Right ventricle myocardium inferior (tissue), 1 donor: ENCODE data around the gene SHISA3. TPM values are rescaled to one million over a fixed set of nuclear protein-coding genes. Genes with fewer than 3 reads are reported as not detected.
A peak's percentile ranks its signal among the peaks of the same experiment; 100 is the strongest.

Experiments
- ATAC-seq: fragments of 200-7000 bp; cut with Tn5 transposase; one replicate; pipeline ENCODE4 v1.9.1; 2020; ENCODE audit warnings: mild to moderate bottlenecking, moderate library complexity
- DNase-seq: peaks from one replicate; pipeline ENCODE4 v3.0.0; 2021; ENCODE audit errors: missing footprints
- intact Hi-C: fragments of 100-400 bp; cut with DNase I; formaldehyde crosslinking; loops from one replicate; pipeline ENCODE4 v1.11.0; 2022
- total RNA-seq: library from RNA; stranded (reverse); fragmentation: NEBNext Ultra II Directional; extraction: Animal tissue kit (Norgen Biotek cat#: 25700); gene quantifications from one replicate; pipeline ENCODE4 v1.2.1, GENCODE V29; 2021
- donor health status: DM: no; HTN: yes; CAD: no; lungs with severe emphysema.

The SHISA3 gene
- total RNA-seq, 1 donor from 2014 or later = 5.5 TPM

DNA sequence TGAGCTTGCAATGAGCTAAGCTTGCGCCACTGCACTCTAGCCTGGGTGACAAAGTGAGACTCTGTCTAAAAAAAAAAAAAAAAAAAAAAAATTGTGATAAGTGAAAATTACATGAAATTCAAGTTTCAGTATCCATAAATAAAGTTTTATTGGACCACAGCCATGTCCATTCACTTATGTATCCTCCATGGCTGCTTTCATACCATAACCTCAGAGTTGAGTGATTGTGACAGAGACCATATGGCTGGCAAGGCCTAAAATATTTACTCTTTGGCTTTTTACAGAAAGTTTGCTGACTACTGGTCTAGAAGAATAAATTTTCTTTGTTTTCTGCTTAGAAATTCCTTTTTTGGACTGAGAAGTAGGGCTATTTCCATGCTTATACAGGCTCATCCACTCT lies 11.8 kb upstream of the SHISA3 start:
- intact Hi-C loops = no loop called here
- ATAC-seq (no peak), DNase-seq (no peak)

DNA sequence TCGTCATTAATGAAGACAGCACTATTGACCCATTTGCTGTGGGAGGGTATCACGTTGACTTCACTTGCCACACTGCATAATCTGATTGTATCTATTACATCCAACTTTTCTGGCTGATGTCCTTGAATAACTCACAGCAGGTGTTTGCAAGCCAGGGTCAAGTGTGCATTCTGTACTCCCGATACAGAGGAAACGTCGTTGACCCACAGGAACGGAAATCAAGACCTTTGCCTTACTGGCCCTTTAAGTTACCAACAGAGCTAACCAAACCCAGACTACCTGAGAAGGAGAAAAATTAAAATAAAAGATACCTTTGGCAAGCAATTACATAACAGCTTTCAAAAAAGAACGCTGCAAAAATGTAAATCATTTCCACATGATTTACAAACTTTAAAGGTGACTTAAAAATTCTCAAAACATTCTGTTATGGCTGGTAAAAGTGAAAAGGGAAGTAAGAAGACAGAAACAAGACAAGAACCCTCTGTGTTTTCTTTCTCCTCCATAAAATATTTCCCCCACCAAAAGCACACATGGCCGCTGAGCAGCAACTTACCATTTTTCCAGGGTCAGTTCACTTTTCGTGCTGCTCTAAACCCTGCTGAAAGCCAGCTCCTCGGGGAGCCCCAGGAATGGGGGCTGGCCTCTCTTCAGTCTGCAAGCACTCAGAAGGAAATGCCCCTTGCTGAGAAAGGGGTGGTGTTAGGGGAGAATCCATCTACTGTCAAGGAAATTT lies 6.5 kb upstream of the SHISA3 start:
- no peak for DNase-seq
- intact Hi-C loops = loop anchor here (10.0 kb wide), 1 partner anchor 106 kb away; no protein-coding TSS in a partner anchor
- no peak for ATAC-seq

DNA sequence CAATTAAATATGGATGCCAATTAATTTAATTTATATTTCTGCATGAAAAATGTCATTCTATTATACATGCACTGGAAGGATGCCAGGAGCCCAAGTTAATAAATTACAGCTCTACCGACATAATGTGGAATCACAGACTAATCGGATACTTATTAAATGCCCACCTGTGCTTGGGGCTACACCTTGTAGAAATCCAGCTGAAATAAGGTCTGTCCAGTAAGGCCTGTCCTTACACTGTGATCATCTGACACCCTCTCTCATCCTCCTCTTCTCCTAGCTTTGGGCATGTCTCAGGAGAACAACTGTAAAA lies 6.0 kb upstream of the SHISA3 start:
- no peak for ATAC-seq
- no peak for DNase-seq
- intact Hi-C loops = loop anchor here (10.0 kb wide), 1 partner anchor 107 kb away; no protein-coding TSS in a partner anchor

DNA sequence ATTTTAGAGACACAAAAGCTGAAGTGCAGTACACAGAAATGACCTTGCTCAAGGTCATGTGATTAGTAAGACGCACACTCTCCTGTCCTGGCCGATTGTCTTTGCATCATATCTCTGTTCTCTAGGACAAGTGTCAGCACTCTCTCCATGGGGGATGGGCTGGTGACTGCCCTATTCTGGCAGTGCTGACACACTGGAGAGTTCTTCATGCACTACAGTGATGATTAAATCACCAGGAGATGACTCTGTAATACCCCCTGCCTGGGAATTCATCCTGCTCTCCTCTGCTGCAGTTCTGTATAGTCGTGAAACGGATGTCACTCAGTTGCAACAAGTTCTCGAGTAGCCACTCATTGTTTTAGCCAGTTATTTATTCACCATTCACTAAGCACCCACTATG lies 5.3 kb upstream of the SHISA3 start:
- intact Hi-C loops = loop anchor here (10.0 kb wide), 1 partner anchor 107 kb away; no protein-coding TSS in a partner anchor
- ATAC-seq (peak; percentile 86), DNase-seq (no peak)

DNA sequence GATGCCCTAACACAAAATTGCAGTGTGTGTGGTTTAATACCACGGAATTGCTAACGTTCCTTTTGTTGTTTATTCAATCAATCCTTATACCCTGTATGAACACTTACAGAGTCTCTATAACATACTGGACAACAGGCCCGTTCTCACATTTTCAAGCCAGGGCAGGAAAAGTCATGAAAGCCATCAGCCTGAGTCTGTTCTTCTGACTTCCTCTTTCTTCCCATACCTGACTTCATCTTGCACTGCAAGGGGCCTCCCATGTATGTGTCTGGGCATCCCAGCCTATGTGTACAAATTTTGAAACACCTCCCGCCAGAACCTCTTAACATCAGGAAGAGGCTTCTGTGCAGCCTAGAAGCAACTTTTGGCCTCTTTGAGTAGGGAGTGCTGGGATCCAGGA lies 4.9 kb upstream of the SHISA3 start:
- no peak for DNase-seq
- intact Hi-C loops = loop anchor here (10.0 kb wide), 1 partner anchor 108 kb away; no protein-coding TSS in a partner anchor
- no peak for ATAC-seq

DNA sequence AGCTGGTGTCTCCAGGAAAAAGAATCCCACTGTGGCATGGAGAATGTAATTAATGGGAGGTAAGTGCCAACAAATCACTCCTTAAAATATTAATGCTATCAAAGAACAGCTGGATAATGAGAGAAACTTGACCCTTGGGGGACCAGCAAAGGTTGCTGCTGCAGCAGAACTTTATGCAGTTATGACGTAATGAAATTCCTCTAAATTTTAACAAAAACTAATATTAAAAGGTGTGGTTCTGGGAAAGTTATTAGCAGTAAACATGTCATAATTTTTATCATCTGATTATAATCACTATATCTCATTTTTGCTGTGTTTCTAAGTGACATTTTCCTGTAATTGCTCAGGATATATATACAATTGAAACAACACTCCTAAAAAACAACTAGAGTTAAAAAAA lies 1.7 kb upstream of the SHISA3 start:
- DNase-seq = no peak
- intact Hi-C loops = loop anchor here (10.0 kb wide), 1 partner anchor 111 kb away; no protein-coding TSS in a partner anchor

DNA sequence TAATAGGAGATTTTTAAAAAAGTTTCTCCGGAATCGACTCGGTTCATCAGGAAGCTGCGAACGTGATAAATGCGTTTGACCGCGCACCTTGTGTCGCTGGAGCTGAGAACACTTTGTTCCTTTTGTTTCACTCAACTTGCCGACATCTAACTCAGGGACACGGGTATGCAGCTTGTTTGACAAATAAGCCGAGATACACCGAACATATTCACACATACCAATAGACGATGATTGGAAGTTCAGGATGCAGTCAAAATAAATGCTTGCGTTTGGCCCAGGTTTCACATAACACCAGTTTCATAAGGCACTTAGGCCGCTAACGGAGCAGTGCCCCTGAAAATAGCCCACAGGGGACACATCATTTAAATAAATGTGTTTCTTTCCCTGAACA lies 932 bp upstream of the SHISA3 start:
- intact Hi-C loops = loop anchor here (10.0 kb wide), 1 partner anchor 112 kb away; no protein-coding TSS in a partner anchor
- ATAC-seq = no peak
- no peak for DNase-seq

More for the DNA sequence above, 1.7 kb upstream of the SHISA3 start:
- ATAC-seq = no peak

DNA sequence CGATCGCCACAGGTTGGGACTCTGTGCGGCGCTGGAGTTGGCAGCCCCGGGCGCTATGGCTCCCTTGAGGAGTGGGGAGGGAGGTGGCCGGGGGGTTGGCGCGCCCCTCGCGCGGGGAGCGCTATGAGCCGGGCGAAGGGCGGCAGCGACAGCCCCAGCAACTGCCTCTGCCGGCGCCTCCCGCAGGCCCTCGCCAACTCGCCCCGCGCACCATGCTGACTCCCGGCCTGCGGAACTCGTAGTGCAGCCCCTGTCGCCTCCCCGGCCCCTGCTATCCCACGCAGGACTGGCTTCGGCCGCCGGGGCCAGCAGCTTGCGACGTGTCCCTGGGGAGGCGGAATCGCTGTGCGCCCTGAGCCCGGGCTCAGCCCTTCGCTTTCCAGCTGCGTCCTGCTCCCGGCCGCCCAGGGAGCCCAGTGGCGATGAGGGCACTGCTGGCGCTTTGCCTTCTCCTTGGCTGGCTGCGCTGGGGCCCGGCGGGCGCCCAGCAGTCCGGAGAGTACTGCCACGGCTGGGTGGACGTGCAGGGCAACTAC lies 415 bp downstream of the SHISA3 start:
- DNase-seq = peak; percentile 70
- peak; percentile 43 for ATAC-seq
- intact Hi-C loops = loop anchor here (10.0 kb wide), 1 partner anchor 113 kb away; no protein-coding TSS in a partner anchor

DNA sequence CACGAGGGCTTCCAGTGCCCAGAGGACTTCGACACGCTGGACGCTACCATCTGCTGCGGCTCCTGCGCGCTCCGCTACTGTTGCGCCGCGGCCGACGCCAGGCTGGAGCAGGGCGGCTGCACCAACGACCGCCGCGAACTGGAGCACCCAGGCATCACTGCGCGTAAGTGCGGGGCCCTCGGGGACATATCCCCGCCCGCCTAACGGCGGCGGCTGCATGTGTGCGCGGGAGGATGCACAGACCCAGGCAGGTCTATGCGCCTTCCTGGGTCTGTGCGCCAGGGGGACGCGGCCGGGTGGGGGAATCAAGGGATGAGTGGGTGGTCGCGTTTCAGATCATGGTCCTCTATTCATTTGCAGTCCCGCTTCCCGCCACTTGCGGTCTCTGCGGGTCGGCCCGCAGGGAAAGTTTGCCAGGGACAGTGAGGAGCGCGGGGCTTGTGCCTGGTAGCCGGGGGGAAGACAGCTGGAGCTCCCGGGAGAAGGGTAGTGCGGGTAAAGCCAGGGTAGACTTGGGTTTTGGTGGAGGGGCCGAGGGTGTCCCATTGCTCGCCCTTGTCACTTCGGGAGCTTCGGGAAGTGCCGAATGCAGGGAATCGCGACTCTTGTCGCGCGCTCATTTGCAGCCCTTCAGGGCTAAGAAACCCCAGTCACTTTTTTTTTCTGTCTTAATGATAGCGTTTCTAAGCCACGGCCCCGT lies 1.0 kb downstream of the SHISA3 start:
- peak; percentile 43 for ATAC-seq
- DNase-seq = no peak
- intact Hi-C loops = loop anchor here (10.0 kb wide), 1 partner anchor 114 kb away; no protein-coding TSS in a partner anchor

DNA sequence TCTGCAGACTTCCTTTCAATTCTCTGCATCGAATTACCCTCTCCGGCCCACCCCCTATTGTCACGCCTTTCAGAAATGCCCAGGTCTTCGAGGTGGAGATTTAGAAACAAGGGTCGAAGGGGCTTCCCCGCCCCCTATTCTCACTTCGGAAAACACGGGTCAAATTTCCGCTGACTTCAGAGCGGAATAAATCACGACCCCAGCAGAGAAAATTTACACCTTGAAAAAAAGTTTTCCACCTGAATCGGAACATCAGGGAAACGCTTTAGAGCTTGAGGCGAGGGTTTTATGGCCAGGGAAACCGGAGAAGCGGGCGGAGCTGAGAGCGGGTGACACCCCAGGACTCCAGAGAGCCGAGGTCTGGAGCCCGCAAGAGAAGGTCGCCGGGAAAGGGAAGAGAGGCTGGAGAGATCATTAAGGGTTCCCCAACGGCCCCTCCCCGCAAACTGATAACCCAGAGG lies 1.6 kb downstream of the SHISA3 start:
- ATAC-seq (peak; percentile 32), DNase-seq (no peak)
- intact Hi-C loops = loop anchor here (10.0 kb wide), 1 partner anchor 114 kb away; no protein-coding TSS in a partner anchor

DNA sequence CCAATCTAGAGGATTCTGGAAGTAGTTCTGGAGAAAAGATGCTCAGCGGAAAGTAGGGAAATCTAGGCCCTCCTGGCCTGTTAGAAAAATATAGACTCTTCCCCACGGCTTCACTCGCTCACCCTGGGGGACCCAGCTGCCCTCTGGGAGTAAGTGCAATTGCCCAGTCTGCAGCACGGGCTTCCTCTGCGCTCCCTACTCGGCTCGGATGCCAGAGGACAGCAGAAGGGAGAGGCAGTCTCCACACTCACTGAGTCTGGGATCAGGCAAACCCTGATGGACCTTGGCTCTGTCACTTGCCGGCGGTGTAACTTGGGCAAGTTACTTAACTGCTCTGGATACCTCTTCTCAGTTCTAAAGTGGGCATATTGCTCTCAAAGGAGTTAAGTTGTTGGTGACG lies 2.1 kb downstream of the SHISA3 start:
- intact Hi-C loops = loop anchor here (10.0 kb wide), 1 partner anchor 115 kb away; no protein-coding TSS in a partner anchor
- no peak for ATAC-seq
- DNase-seq = no peak

DNA sequence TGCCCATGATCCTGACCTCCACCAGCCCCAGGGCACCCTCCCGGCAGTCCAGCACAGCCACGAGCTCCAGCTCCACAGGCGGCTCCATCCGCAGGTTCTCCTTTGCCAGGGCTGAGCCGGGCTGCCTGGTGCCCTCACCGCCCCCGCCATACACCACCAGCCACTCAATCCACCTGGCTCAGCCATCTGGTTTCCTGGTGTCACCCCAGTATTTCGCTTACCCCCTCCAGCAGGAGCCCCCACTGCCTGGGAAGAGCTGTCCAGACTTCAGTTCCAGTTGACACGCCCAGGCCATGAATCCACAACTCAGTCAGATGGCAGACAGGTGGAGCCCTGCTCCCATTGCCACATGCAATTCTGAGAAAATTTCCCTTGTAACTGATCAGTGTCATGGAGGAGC lies 3.9 kb downstream of the SHISA3 start:
- no peak for ATAC-seq
- peak; percentile 67 for DNase-seq
- intact Hi-C loops = no loop called here

DNA sequence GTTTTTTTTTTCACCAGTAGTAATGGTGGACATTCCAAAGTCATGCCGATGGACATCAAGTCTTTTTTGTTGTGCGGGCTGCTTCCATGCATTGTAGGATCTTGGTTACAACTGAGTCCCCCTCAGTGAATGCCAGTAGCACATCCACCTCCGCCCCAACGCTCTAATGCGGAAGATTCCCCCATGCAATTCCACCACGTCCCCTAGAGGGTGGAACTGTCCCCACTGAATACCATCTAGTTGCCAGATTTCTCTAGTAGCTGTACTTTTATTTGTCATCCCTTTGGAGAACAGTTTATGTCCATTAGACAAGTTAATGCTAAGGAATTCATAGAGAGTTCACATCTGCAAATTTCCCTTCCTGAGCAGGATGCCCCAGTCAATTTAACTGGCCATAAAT lies 6.7 kb downstream of the SHISA3 start:
- intact Hi-C loops = no loop called here
- DNase-seq (no peak), ATAC-seq (no peak)

DNA sequence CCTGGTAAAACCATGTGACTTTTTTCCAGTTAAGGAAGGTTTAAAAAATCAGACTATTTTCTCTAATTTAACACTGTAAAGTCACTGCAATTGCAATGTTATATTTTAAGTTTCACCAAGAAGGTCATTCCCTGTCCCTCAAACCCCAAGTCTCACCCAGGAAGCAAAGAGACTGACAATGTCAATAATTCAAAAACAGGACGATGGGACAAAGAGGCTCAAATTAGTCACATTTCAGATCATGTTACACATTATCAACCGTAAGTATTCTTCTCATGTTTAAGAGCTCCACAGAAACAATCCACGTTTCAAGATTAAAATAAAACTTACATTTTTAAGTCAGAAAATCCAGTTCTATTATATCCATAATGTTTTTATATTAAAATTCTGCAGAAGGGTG lies 13.2 kb downstream of the SHISA3 start:
- no peak for DNase-seq
- ATAC-seq = no peak
- intact Hi-C loops = no loop called here

DNA sequence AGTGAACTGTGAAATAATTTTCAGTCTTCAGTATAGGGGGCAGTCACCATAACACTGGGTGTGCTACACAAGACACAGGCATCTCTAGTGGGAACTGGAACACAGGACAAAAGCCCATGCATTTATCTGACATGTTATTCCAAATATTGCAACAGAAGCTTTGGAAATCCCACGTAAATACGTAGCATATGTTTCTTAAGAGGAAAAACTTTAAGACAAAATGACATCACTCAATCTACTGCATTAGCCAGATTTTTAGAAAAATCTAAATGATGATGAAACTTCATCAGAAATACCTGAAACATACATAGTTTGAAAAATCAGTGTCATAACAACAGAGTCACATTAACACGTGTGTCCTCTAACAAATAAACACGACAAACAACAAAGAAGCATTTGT lies 14.5 kb downstream of the SHISA3 start:
- DNase-seq = no peak
- intact Hi-C loops = no loop called here
- no peak for ATAC-seq

DNA sequence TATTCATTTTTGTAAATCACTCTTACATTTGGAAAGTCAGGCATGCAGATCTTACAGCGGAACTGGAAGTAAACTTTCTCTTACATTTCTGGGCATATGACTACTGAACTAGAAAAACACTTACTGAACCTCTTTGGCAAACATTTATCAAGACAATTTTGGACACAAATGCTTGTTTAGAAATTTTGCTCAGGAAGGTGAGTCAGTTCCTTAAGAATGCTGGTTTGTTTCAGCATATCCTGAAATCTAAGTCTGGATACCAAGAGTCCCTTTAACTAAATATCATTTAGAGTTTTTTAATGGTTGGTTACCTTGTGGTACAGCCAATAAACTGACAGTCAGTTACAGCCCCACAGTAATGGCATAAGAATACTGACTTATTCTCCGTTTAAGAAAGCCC lies 15.0 kb downstream of the SHISA3 start:
- DNase-seq (no peak), ATAC-seq (peak; percentile 72)
- intact Hi-C loops = no loop called here

DNA sequence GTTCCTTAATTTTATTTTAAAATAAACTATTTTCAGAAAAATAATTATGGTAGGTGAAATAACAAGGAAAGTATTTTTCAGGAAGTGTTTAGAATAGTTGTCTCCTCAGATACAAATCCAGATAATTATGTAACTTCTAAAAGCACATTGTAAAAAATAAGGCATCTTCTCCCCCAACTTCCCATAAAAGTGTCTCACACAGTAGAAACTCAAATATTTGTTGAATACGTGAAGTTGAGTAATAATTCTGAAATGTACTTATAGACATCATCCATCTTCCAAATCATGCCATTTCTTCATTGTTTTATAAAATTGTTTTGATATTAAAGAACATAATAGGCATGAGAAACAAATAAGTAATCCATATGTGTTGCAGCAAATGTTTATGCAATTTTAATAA lies 18.0 kb downstream of the SHISA3 start:
- ATAC-seq = no peak
- intact Hi-C loops = no loop called here
- no peak for DNase-seq

DNA sequence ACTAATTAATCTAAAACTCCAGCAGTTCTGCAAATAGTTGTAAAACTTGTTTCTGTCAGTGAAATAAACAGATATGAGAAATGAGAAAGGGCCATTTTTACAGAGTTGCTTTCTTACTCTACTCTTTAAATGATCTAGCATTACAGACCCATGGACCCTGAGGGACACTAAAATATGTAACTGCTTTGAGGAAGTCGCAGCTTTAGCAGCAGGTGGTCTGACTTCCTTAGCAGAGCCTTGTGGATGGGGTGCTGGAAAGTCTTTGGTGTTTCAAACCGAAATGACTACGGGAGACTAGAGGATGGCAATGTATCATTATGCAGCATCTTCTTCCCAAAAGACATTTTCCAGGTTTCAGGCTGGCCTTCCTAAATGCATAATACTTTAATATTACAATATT lies 18.7 kb downstream of the SHISA3 start:
- DNase-seq (no peak), ATAC-seq (no peak)
- intact Hi-C loops = no loop called here

DNA sequence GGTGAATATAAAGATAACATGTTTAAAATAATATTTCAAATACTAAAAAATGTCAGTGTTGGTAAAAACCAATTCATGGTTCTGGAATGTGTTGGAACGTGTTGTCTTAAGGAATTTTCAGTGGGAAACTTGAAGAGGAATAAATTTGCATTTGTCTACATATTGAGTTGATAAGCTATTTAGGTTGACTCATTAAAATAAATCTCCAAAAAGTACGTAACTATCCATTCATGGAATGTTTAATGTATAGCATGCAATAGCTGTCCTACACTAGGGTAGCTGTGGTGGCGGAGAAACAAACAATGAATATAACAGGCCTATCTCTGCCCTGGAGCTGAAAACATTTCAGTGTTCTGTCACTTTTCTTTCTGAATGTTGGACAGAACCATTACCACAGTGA lies 20.3 kb downstream of the SHISA3 start:
- ATAC-seq = no peak
- intact Hi-C loops = no loop called here
- no peak for DNase-seq

DNA sequence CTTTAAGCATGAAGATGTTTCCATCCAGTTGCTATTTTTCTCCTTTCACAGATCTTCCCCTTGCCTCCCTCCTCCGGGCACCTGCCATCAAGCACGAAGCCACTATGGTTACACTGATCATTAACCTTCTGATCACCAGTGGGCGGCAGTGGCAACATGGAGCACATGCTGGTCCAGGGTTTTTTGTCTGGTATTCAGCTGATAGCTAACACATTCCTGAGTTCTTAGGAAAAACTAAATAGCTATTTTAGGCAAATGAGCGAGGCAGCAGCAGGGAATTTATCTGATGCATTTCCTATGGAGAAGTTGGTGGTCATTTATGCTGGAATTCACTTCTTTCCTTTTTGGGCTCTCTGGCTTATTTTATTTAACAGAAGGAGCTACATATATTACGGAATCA lies 22.9 kb downstream of the SHISA3 start:
- intact Hi-C loops = no loop called here
- no peak for DNase-seq
- no peak for ATAC-seq
